ENCODE data around the gene JARID2. TPM values are rescaled to one million over a fixed set of nuclear protein-coding genes. Genes with fewer than 3 reads are reported as not detected.

JARID2 gene
- total and polyA plus RNA-seq, 7 donors: 1.8 to 7.8 (median 6.1) TPM

DNA sequence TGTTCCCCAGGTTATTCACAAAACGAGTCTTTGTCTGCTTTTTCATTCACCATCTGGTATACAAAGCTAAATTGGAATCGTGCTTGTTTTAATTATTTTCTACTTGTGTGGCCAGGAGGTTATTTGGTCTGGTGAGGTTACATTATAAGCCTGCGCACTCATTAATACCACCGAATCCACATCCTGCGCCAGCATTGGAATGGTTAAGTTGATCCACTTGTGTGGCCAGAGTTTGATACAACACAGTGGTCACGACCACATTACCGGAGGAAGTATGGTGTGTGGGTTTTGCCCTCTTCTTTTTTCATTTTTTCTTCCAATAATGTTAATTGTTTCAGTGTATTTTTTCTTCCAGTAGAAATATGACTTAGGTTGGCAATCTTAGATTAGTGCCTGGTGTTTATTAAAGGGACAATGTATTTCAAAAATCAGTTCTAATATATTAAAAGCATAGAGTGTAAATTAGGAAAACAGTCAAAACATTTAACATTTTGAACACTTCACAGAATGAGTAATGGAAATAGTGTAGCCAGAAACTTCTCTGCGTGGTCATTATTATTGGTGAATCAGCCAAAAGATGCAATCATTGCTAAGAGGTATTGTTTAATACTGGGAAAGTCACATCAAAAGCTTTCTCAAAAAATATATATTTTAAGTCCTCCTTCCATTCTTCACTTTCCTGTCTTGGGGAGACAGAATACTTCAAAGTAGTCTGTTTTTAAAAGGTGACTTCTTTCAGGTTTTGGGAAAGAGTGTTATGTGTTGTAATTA is 84.5 kb downstream of the JARID2 start:
- Histone ChIP-seq H3K4me1 (peaks cover 0 to 39% (median 28%) of the 10 kb centered on the region in 4 donors), H3K27ac (no peak overlapping the region), H3K4me3 (no peak overlapping the region), H3K9me3 (no peaks in the 10 kb centered on the region), H3K27me3 (no peaks in the 10 kb centered on the region), H3K36me3 (no peaks in the 10 kb centered on the region)
- 46 to 76% methylated on average over 8 of the region's 8 CpGs for WGBS, 2 donors
- DNase-seq: no peak
- intact Hi-C loops (cut with DNase I): no loop called here
- TF ChIP-seq EP300 (IDR thresholded peaks at IDR 0.05): no peak
- TF ChIP-seq POLR2A (IDR thresholded peaks at IDR 0.05): no peak
- TF ChIP-seq POLR2AphosphoS5 (IDR thresholded peaks at IDR 0.05): no peak
- TF ChIP-seq, protein P1, sequence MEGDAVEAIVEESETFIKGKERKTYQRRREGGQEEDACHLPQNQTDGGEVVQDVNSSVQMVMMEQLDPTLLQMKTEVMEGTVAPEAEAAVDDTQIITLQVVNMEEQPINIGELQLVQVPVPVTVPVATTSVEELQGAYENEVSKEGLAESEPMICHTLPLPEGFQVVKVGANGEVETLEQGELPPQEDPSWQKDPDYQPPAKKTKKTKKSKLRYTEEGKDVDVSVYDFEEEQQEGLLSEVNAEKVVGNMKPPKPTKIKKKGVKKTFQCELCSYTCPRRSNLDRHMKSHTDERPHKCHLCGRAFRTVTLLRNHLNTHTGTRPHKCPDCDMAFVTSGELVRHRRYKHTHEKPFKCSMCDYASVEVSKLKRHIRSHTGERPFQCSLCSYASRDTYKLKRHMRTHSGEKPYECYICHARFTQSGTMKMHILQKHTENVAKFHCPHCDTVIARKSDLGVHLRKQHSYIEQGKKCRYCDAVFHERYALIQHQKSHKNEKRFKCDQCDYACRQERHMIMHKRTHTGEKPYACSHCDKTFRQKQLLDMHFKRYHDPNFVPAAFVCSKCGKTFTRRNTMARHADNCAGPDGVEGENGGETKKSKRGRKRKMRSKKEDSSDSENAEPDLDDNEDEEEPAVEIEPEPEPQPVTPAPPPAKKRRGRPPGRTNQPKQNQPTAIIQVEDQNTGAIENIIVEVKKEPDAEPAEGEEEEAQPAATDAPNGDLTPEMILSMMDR (IDR thresholded peaks at IDR 0.05): no peak

DNA sequence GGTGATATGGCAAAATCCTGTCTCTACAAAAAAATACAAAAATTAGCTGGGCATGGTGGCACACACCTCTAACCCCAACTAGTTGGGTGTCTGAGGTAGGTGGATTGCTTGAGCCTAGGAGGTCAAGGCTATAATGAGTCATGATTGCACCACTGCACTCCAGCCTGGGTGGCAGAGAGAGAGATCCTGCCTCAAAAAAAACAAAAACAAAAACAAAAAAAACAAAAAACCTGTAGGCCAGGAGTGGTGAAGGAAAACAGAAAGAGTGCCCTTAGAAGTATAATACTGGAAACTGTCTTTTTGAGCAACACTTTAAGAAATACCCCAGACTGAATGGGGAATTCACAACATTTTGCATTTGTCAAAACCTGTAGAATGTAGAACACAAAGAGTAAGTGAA is 85.3 kb downstream of the JARID2 start:
- DNase-seq: no peak
- intact Hi-C loops (cut with DNase I): no loop called here
- Histone ChIP-seq H3K36me3 (no peaks in the 10 kb centered on the region), H3K4me1 (peaks cover 0 to 39% (median 28%) of the 10 kb centered on the region in 4 donors), H3K27ac (no peak overlapping the region), H3K27me3 (no peaks in the 10 kb centered on the region), H3K9me3 (no peaks in the 10 kb centered on the region), H3K4me3 (no peak overlapping the region)
- TF ChIP-seq, protein P1 (IDR thresholded peaks at IDR 0.05): no peak
- no peak for TF ChIP-seq EP300 (IDR thresholded peaks at IDR 0.05)
- TF ChIP-seq POLR2AphosphoS5 (IDR thresholded peaks at IDR 0.05): no peak
- no peak for TF ChIP-seq POLR2A (IDR thresholded peaks at IDR 0.05)

DNA sequence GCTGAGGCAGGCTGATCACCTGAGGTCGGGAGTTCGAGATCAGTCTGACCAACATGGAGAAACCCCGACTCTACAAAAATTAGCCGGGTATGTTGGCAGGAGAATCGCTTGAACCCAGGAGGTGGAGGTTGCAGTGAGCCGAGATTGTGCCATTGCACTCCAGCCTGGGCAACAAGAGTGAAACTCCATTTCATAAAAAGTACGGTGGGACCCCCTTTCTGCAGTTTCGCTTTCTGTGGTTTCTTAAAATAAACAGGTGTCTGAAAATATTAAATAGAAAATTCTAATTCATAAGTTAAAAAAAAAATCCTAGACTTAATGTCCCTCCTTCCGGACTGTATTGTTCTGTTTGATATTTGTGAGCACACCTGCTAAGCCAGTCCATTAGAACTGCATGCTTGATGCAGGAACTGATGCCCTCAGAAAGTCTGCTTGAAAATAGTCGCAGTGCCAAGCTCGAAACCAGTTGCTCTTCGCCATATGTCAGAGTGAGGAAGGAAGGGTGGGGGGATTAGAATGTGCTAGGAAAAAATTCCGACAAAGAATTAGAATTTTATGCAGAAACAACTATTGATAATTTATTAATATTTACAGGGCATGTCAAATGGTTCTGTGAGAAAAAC is 85.9 kb downstream of the JARID2 start:
- Histone ChIP-seq H3K36me3 (no peaks in the 10 kb centered on the region), H3K4me1 (peaks cover 0 to 41% (median 28%) of the 10 kb centered on the region in 4 donors), H3K4me3 (no peak overlapping the region), H3K27ac (no peak overlapping the region), H3K27me3 (no peaks in the 10 kb centered on the region), H3K9me3 (no peaks in the 10 kb centered on the region)
- TF ChIP-seq, protein P1 (IDR thresholded peaks at IDR 0.05): no peak
- no peak for TF ChIP-seq POLR2AphosphoS5 (IDR thresholded peaks at IDR 0.05)
- no peak for TF ChIP-seq POLR2A (IDR thresholded peaks at IDR 0.05)
- TF ChIP-seq EP300 (IDR thresholded peaks at IDR 0.05): no peak
- intact Hi-C loops (cut with DNase I): no loop called here
- no peak for DNase-seq
- 76 to 91% methylated on average over 13 of the region's 13 CpGs for WGBS, 2 donors

DNA sequence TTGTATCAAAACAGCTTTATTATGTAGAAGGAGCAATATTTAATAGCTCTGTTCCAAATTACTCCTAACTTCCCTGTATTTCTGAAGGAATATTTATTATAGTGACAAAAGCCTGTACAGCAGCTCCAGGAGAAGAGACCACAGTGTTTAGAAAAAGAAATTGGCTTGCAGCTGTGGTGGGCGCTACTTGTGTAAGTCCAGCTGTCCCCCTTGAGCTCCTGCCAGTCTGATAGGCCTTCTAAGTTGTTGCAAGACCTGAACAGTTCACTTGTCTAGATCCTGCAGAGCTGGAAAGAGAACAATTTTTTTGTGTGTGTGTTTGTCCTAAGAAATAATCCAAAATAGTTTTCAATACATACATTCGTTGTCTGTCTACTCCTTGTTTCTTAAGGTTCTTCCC is 86.6 kb downstream of the JARID2 start:
- Histone ChIP-seq H3K36me3 (no peaks in the 10 kb centered on the region), H3K4me3 (no peak overlapping the region), H3K9me3 (no peaks in the 10 kb centered on the region), H3K4me1 (peaks cover 0 to 45% (median 31%) of the 10 kb centered on the region in 4 donors), H3K27ac (no peak overlapping the region), H3K27me3 (no peaks in the 10 kb centered on the region)
- DNase-seq: no peak
- intact Hi-C loops (cut with DNase I): no loop called here
- 84 to 86% methylated on average over 2 of the region's 2 CpGs for WGBS, 2 donors
- no peak for TF ChIP-seq EP300 (IDR thresholded peaks at IDR 0.05)

DNA sequence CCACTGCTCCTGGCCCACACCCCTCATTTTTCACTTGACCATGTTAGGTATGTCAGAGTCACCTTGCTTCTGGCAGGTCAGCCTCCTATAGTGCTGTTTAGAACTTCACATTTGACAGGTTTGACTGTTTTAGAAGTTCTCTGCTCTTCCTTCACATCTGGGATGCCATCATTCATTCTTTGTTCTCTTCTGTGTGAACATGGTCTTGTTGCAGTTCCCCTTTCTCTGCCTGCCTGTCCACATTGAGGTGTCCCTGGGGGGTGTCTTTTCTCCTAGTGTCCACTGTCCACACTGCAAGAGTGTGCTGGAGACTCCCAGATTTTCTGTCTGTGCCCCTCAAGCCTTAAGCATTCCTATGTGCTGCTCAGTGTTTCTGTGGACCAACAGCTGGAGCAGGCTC is 89.5 kb downstream of the JARID2 start:
- Histone ChIP-seq H3K27me3 (no peaks in the 10 kb centered on the region), H3K27ac (no peak overlapping the region), H3K4me3 (no peak overlapping the region), H3K36me3 (no peaks in the 10 kb centered on the region), H3K4me1 (peaks cover 0 to 32% (median 20%) of the 10 kb centered on the region in 4 donors), H3K9me3 (no peaks in the 10 kb centered on the region)
- DNase-seq: no peak
- intact Hi-C loops (cut with DNase I): no loop called here
- TF ChIP-seq, protein P1 (IDR thresholded peaks at IDR 0.05): no peak
- TF ChIP-seq EP300 (IDR thresholded peaks at IDR 0.05): no peak
- TF ChIP-seq POLR2AphosphoS5 (IDR thresholded peaks at IDR 0.05): no peak
- no peak for TF ChIP-seq POLR2A (IDR thresholded peaks at IDR 0.05)

All from sigmoid colon (tissue), 7 donors.